ENCODE measurements around the gene AMOTL2.

- TF ChIP-seq, protein P1, sequence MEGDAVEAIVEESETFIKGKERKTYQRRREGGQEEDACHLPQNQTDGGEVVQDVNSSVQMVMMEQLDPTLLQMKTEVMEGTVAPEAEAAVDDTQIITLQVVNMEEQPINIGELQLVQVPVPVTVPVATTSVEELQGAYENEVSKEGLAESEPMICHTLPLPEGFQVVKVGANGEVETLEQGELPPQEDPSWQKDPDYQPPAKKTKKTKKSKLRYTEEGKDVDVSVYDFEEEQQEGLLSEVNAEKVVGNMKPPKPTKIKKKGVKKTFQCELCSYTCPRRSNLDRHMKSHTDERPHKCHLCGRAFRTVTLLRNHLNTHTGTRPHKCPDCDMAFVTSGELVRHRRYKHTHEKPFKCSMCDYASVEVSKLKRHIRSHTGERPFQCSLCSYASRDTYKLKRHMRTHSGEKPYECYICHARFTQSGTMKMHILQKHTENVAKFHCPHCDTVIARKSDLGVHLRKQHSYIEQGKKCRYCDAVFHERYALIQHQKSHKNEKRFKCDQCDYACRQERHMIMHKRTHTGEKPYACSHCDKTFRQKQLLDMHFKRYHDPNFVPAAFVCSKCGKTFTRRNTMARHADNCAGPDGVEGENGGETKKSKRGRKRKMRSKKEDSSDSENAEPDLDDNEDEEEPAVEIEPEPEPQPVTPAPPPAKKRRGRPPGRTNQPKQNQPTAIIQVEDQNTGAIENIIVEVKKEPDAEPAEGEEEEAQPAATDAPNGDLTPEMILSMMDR (conservative IDR thresholded peaks at IDR 0.05; ENCODE audit: low read depth, low read length), result no peak
- no peak for TF ChIP-seq EZH2 (IDR thresholded peaks at IDR 0.05; ENCODE audit: borderline replicate concordance, low read depth, low read length, poor library complexity, severe bottlenecking)
These were observed 19.5 kb downstream of the AMOTL2 start for GRCh38 chr3:134354612-134355251.

All from A673 (cell line).